AG10803 (cell line): ENCODE results near the gene WFDC13.
"Not testable (repeated sequence)": the region's sequence is repeated elsewhere in the genome, so short reads cannot be mapped to it uniquely, and the experiment has no call there.

Experiments used
- DNase-seq: peaks from one replicate; pipeline ENCODE4 v3.0.0; 2010; ENCODE audit warnings: low read depth
- H3K4me3 ChIP-seq: 2 replicates; pipeline ENCODE4 v1.5.1; 2011; ENCODE audit warnings: mild to moderate bottlenecking, low read length, control low read depth
- CTCF ChIP-seq: conservative IDR thresholded peaks from 2 replicates; pipeline ENCODE4 v1.5.1; 2011; ENCODE audit warnings: mild to moderate bottlenecking, low read length, control low read depth, inconsistent platforms

Gene WFDC13

GRCh38 chr20:45701873-45702272, at the start of gene WFDC13:
WFDC13 (plus strand) TSS chr20:45702038; CDS start chr20:45702124, 86 bp downstream.
- no peak within 1 kb of the TSS for H3K4me3 ChIP-seq
- DNase-seq, result no peak
- TF ChIP-seq CTCF, result no peak

- H3K4me3 ChIP-seq, DNase-seq: not testable (repeated sequence)
Observed at GRCh38 chr20:45657038-45657437, 44.8 kb upstream of the WFDC13 start.

DNA sequence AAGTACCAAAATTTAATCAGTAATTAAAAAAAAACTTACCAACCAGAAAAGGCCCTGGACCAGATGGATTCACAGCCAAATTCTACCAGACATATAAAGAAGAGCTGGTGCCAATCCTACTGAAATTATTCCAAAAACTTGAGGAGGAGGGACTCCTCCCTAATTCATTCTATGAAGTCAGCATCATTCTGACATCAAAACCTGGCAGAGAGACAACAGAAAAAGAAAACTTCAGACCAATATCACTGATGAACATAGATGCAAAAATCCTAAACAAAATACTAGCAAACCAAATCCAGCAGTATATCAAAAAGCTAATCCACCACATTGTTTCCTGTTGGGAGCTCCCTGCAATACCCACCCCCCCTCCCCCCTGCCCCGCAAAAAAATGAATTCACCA, 31.7 kb upstream of the WFDC13 start, which contains the start of gene WFDC11:
WFDC11 (minus strand) TSS at position 101 of the 400 bp plus-strand sequence. CDS start 19,639 bp downstream, outside the sequence.
- H3K4me3 ChIP-seq, result no peak within 1 kb of the TSS
- DNase-seq, result no peak
- TF ChIP-seq CTCF, result no peak

- no peak for TF ChIP-seq CTCF
- H3K4me3 ChIP-seq, result no peak overlapping the region
- DNase-seq, result no peak
Observed at GRCh38 chr20:45672765-45673164, 29.1 kb upstream of the WFDC13 start.

- no peak overlapping the region for H3K4me3 ChIP-seq
- no peak for TF ChIP-seq CTCF
- no peak for DNase-seq
Observed at GRCh38 chr20:45679650-45680049, 22.2 kb upstream of the WFDC13 start.

- H3K4me3 ChIP-seq, result no peak overlapping the region
- peak; percentile 12; the same call in 1 of the 2 replicates for TF ChIP-seq CTCF
- no peak for DNase-seq
Observed at GRCh38 chr20:45685896-45686295, 15.9 kb upstream of the WFDC13 start.

DNA sequence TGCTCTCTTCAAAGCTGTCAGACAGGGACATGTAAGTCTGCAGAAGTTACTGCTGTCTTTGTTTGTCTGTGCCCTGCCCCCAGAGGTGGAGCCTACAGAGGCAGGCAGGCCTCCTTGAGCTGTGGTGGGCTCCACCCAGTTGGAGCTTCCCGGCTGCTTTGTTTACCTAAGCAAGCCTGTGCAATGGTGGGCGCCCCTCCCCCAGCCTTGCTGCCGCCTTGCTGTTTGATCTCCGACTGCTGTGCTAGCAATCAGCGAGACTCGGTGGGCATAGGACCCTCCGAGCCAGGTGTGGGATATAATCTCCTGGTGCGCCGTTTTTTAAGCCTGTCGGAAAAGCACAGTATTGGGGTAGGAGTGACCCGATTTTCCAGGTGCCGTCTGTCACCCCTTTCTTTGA, 8.5 kb upstream of the WFDC13 start:
- DNase-seq, H3K4me3 ChIP-seq: not testable (repeated sequence)

DNA sequence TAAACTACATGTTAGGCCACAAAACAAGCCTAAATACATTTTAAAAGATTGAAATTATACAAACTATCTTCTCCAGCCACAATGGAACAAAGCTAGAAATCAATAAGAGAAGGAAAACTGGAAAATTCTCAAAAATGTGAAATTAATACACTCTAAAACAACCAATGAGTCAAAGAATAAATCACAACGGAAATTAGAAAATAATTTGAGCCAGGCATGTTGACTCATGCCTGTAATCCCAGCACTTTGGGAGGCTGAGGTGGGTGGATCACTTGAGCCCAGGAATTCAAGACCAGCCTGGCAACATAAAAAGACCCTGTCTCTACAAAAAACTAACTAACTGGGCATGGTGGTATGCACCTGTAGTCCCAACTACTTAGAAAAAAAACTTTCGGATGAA, 6.3 kb upstream of the WFDC13 start:
- no peak for TF ChIP-seq CTCF
- no peak for DNase-seq
- no peak overlapping the region for H3K4me3 ChIP-seq
